ENCODE data around the gene FGFBP3. TPM values are rescaled to one million over a fixed set of nuclear protein-coding genes. Genes with fewer than 3 reads are reported as not detected.

Gene FGFBP3
- total RNA-seq, 1 experiment from 2014 or later = 68.2 TPM

DNA sequence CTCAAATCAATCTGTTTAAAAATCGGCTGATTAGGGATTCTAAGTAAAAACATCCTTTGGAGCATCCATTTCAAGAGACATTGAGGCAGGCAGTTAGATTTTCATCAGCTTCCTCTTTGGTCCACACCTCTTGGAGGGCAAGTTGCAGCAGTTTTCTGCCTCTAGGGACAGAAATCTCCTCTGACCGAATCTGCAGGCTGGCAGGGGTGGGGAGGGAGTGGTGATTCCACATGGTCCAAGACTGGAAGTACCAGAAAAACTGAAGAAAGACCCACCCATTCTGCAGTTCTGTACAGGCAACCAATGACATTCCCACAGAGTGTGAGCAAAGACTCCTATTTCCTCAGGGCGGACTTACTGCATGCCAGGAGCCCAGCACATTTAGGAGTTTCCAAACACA, 29.0 kb downstream of the FGFBP3 start (continued):
- TF ChIP-seq, protein P1, sequence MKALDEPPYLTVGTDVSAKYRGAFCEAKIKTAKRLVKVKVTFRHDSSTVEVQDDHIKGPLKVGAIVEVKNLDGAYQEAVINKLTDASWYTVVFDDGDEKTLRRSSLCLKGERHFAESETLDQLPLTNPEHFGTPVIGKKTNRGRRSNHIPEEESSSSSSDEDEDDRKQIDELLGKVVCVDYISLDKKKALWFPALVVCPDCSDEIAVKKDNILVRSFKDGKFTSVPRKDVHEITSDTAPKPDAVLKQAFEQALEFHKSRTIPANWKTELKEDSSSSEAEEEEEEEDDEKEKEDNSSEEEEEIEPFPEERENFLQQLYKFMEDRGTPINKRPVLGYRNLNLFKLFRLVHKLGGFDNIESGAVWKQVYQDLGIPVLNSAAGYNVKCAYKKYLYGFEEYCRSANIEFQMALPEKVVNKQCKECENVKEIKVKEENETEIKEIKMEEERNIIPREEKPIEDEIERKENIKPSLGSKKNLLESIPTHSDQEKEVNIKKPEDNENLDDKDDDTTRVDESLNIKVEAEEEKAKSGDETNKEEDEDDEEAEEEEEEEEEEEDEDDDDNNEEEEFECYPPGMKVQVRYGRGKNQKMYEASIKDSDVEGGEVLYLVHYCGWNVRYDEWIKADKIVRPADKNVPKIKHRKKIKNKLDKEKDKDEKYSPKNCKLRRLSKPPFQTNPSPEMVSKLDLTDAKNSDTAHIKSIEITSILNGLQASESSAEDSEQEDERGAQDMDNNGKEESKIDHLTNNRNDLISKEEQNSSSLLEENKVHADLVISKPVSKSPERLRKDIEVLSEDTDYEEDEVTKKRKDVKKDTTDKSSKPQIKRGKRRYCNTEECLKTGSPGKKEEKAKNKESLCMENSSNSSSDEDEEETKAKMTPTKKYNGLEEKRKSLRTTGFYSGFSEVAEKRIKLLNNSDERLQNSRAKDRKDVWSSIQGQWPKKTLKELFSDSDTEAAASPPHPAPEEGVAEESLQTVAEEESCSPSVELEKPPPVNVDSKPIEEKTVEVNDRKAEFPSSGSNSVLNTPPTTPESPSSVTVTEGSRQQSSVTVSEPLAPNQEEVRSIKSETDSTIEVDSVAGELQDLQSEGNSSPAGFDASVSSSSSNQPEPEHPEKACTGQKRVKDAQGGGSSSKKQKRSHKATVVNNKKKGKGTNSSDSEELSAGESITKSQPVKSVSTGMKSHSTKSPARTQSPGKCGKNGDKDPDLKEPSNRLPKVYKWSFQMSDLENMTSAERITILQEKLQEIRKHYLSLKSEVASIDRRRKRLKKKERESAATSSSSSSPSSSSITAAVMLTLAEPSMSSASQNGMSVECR (CRISPR knock-in tag; IDR thresholded peaks at IDR 0.05; ENCODE audit: borderline replicate concordance) = no peak
- TF ChIP-seq NR2C2 (CRISPR knock-in tag; IDR thresholded peaks at IDR 0.05) (no peak), ZNF423 (CRISPR knock-in tag; IDR thresholded peaks at IDR 0.05) (no peak), TEAD1 (CRISPR knock-in tag; IDR thresholded peaks at IDR 0.05) (no peak)
- TF ChIP-seq, protein P2, sequence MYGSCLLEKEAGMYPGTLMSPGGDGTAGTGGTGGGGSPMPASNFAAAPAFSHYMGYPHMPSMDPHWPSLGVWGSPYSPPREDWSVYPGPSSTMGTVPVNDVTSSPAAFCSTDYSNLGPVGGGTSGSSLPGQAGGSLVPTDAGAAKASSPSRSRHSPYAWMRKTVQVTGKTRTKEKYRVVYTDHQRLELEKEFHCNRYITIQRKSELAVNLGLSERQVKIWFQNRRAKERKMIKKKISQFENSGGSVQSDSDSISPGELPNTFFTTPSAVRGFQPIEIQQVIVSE (CRISPR knock-in tag; IDR thresholded peaks at IDR 0.05; ENCODE audit: borderline replicate concordance) = no peak
- TF ChIP-seq, protein P3, sequence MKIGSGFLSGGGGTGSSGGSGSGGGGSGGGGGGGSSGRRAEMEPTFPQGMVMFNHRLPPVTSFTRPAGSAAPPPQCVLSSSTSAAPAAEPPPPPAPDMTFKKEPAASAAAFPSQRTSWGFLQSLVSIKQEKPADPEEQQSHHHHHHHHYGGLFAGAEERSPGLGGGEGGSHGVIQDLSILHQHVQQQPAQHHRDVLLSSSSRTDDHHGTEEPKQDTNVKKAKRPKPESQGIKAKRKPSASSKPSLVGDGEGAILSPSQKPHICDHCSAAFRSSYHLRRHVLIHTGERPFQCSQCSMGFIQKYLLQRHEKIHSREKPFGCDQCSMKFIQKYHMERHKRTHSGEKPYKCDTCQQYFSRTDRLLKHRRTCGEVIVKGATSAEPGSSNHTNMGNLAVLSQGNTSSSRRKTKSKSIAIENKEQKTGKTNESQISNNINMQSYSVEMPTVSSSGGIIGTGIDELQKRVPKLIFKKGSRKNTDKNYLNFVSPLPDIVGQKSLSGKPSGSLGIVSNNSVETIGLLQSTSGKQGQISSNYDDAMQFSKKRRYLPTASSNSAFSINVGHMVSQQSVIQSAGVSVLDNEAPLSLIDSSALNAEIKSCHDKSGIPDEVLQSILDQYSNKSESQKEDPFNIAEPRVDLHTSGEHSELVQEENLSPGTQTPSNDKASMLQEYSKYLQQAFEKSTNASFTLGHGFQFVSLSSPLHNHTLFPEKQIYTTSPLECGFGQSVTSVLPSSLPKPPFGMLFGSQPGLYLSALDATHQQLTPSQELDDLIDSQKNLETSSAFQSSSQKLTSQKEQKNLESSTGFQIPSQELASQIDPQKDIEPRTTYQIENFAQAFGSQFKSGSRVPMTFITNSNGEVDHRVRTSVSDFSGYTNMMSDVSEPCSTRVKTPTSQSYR (CRISPR knock-in tag; IDR thresholded peaks at IDR 0.05) = no peak

DNA sequence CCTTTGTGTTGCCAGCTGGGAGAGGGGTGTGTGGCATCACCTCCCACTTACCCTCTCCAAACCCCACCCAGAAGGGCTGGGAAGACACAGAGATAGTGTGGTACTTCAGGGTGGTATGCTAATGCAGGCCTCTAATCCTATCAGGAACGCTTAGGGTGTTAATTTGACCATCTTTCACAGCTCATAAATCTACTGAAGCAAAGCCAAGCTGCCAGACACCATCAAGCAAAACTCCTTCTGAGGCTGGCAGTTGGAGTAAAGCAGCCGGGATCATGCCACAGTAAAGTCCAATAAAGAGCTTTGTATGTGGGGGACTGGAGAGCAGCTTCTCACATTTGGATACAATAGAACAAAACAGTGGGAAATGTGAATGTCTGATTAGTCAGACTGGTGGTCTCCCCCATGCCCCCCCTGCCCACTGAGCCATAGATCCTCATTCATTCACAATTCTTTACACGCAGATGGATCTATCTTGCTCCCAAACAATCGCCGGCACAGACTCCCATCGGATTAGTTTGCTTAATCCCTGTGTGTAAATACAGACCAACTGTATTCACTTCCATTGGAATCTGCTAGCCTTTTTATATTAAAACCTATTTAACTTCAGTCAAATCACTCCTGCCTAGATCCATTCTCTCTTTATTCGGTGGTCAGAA, 29.6 kb downstream of the FGFBP3 start:
- Mint-ChIP-seq H3K4me3 (no peak overlapping the region), H3K9me3 (peaks cover 7% of the 10 kb centered on the region), H3K4me1 (peaks cover 34% of the 10 kb centered on the region), H3K27ac (no peak overlapping the region; the same call in 1 of the 2 replicates), H3K36me3 (peaks cover 8% of the 10 kb centered on the region), H3K27me3 (ENCODE audit: low read depth) (no peaks in the 10 kb centered on the region)
- POLR2A ChIA-PET = no interaction called here
- no peak for DNase-seq (ENCODE audit: low spot score)
- CTCF ChIA-PET = interaction anchor here (0.6 to 1.7 kb wide), 7 partner anchors 19 to 121 kb away, joined by 3 to 9 read pairs (median 4); partner anchors contain the start of gene TNKS2
- no peak for ATAC-seq
- no peak for TF ChIP-seq ZBTB43 (CRISPR knock-in tag; IDR thresholded peaks at IDR 0.05)
- no peak for TF ChIP-seq FOXP1 (CRISPR knock-in tag; IDR thresholded peaks at IDR 0.05; ENCODE audit: borderline replicate concordance)
- TF ChIP-seq, protein P4, sequence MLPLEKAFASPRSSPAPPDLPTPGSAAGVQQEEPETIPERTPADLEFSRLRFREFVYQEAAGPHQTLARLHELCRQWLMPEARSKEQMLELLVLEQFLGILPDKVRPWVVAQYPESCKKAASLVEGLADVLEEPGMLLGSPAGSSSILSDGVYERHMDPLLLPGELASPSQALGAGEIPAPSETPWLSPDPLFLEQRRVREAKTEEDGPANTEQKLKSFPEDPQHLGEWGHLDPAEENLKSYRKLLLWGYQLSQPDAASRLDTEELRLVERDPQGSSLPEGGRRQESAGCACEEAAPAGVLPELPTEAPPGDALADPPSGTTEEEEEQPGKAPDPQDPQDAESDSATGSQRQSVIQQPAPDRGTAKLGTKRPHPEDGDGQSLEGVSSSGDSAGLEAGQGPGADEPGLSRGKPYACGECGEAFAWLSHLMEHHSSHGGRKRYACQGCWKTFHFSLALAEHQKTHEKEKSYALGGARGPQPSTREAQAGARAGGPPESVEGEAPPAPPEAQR (CRISPR knock-in tag; IDR thresholded peaks at IDR 0.05) = no peak
- no peak for TF ChIP-seq AFF4 (CRISPR knock-in tag; IDR thresholded peaks at IDR 0.05; ENCODE audit: borderline replicate concordance)
- no peak for TF ChIP-seq ZNF263 (CRISPR knock-in tag; IDR thresholded peaks at IDR 0.05; ENCODE audit: low read depth)
- no peak for TF ChIP-seq NR1H2 (CRISPR knock-in tag; IDR thresholded peaks at IDR 0.05)
- no peak for TF ChIP-seq OVOL2 (CRISPR knock-in tag; IDR thresholded peaks at IDR 0.05; ENCODE audit: borderline replicate concordance)
- TF ChIP-seq ZNF317 (CRISPR knock-in tag; IDR thresholded peaks at IDR 0.05; ENCODE audit: borderline replicate concordance, low read depth) = no peak
- no peak for TF ChIP-seq ZNF232 (CRISPR knock-in tag; IDR thresholded peaks at IDR 0.05)
- no peak for TF ChIP-seq SOX15 (CRISPR knock-in tag; IDR thresholded peaks at IDR 0.05)
- TF ChIP-seq HMGA2 (CRISPR knock-in tag; IDR thresholded peaks at IDR 0.05) = no peak
- no peak for TF ChIP-seq ATF2 (CRISPR knock-in tag; IDR thresholded peaks at IDR 0.05; ENCODE audit: borderline replicate concordance, low read depth)
- TF ChIP-seq SMAD4 (CRISPR knock-in tag; IDR thresholded peaks at IDR 0.05) = no peak
